Activated B cell treated with CpG ODN at 0.5 μM for 24 hours (primary cell): ENCODE results near the gene SREK1IP1. TPM values are rescaled to one million over a fixed set of nuclear protein-coding genes. Genes with fewer than 3 reads are reported as not detected.

Source experiments
- ATAC-seq: fragments of 200-7000 bp; cut with Tn5 transposase; one replicate; pipeline ENCODE4 v1.10.0; 2021; ENCODE audit warnings: low read depth, mild to moderate bottlenecking, moderate library complexity
- CTCF ChIA-PET: fragments of 350-600 bp; sonication (Branson Sonifier 250); formaldehyde crosslinking; loops from one replicate; lab custom pipeline; 2021; ENCODE audit warnings: antibody characterized with exemption; lab: Charles Lee
- POLR2A ChIA-PET: fragments of 350-600 bp; sonication (Branson Sonifier 250); formaldehyde crosslinking; loops from one replicate; lab custom pipeline; 2021; ENCODE audit warnings: antibody characterized with exemption; lab: Charles Lee
- DNase-seq: peaks from one replicate; pipeline ENCODE4 v3.0.0; 2022
- H3K27ac Mint-ChIP-seq: one replicate; pipeline ENCODE4 v1.8.0; 2020; ENCODE audit warnings: mixed read lengths
- H3K27me3 Mint-ChIP-seq: one replicate; pipeline ENCODE4 v1.8.0; 2021; ENCODE audit warnings: mixed read lengths
- H3K36me3 Mint-ChIP-seq: one replicate; pipeline ENCODE4 v1.8.0; 2021; ENCODE audit warnings: low read depth, mixed read lengths
- H3K4me1 Mint-ChIP-seq: one replicate; pipeline ENCODE4 v1.8.0; 2021; ENCODE audit warnings: mixed read lengths
- H3K4me3 Mint-ChIP-seq: one replicate; pipeline ENCODE4 v1.8.0; 2020; ENCODE audit warnings: mild to moderate bottlenecking, mixed read lengths
- H3K9me3 Mint-ChIP-seq: one replicate; pipeline ENCODE4 v1.8.0; 2020; ENCODE audit warnings: mixed read lengths
- intact Hi-C: fragments of 100-400 bp; cut with micrococcal nuclease; formaldehyde crosslinking; loops from one replicate; pipeline ENCODE4 v1.15.1; 2024
- total RNA-seq: library from RNA; stranded (reverse); gene quantifications from 2 replicates; pipeline ENCODE4 v1.2.3, GENCODE V29; 2022
- TF ChIP-seq, protein P1 (sequence below): fragments of 200-600 bp; IDR thresholded peaks from one replicate; pipeline ENCODE4 v1.8.0; 2022; ENCODE audit warnings: antibody characterized with exemption, mild to moderate bottlenecking

Gene SREK1IP1
- total RNA-seq, 1 donor from 2014 or later, result 21.7 TPM

DNA sequence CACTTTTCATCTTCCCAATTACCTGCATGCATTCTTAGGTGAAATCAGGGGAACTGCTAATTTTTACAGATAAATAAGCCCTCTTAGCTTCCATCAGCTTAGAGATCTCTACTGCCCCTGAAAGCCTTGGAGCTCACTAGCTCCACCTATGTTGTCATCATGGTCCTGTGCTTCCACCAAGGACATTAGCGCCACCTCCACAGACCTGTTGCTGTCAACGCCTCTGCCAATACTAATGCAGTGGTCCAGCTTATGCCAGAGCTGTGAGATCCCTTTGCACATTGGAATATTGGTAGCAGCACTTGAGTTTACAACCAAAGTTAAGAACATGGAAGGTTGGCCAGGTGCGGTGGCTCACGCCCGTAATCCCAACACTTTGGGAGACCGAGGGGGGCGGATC, 85.9 kb downstream of the SREK1IP1 start:
- H3K4me3 Mint-ChIP-seq, result no peak overlapping the region
- ChIA-PET CTCF (no interaction called here), POLR2A (no interaction called here)
- no peaks in the 10 kb centered on the region for H3K27me3 Mint-ChIP-seq
- DNase-seq, result no peak
- no peaks in the 10 kb centered on the region for H3K4me1 Mint-ChIP-seq
- ATAC-seq, result no peak
- TF ChIP-seq, protein P1, sequence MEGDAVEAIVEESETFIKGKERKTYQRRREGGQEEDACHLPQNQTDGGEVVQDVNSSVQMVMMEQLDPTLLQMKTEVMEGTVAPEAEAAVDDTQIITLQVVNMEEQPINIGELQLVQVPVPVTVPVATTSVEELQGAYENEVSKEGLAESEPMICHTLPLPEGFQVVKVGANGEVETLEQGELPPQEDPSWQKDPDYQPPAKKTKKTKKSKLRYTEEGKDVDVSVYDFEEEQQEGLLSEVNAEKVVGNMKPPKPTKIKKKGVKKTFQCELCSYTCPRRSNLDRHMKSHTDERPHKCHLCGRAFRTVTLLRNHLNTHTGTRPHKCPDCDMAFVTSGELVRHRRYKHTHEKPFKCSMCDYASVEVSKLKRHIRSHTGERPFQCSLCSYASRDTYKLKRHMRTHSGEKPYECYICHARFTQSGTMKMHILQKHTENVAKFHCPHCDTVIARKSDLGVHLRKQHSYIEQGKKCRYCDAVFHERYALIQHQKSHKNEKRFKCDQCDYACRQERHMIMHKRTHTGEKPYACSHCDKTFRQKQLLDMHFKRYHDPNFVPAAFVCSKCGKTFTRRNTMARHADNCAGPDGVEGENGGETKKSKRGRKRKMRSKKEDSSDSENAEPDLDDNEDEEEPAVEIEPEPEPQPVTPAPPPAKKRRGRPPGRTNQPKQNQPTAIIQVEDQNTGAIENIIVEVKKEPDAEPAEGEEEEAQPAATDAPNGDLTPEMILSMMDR, result no peak
- H3K36me3 Mint-ChIP-seq, result no peaks in the 10 kb centered on the region
- H3K9me3 Mint-ChIP-seq, result no peaks in the 10 kb centered on the region
- no peak overlapping the region for H3K27ac Mint-ChIP-seq
- intact Hi-C loops, result no loop called here

DNA sequence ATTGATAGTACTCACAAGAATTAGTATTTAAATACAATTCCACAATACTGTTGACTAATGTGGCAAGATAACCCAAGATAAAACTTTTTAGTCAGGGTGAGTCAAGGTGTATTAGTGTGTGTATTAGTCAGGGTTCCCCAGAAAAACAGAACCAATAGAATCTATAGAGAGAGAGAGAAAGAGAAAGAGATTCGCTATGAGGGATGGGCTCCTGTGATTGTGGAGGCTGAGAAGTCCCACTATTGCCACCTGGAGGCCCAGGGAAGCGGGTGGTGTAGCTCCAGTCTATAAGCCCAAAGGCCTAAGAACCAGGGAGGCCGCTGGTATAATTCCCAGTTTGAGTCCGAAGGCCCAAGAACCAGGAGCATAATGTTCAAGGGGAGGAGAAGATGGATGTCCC, 88.2 kb downstream of the SREK1IP1 start:
- DNase-seq (no peak), ATAC-seq (no peak)
- TF ChIP-seq, protein P1, result no peak
- ChIA-PET CTCF (no interaction called here), POLR2A (no interaction called here)
- Mint-ChIP-seq H3K27ac (no peak overlapping the region), H3K36me3 (no peaks in the 10 kb centered on the region), H3K4me1 (no peaks in the 10 kb centered on the region), H3K9me3 (no peaks in the 10 kb centered on the region), H3K27me3 (peaks cover 1% of the 10 kb centered on the region), H3K4me3 (no peak overlapping the region)
- intact Hi-C loops, result no loop called here

DNA sequence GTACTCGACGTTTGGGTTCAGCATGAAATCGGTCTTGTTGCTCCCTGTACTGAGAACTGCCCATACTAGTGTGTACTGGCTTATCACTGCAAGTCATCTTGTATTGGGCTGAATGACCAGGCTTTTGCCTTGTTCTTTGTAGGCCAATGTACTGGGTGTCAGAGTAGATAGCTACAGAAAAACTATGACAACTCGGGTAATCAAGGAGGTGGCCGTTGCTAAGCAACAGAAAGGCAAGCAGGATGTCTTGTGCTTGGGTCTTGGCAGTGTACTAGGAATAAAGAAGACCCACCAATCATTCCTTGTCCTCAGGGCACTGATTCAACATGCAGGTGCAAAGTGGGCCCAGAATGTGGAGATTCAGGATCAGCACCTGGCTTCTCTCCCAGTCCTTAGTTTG, 90.1 kb downstream of the SREK1IP1 start:
- Mint-ChIP-seq H3K4me1 (no peaks in the 10 kb centered on the region), H3K27ac (no peak overlapping the region), H3K9me3 (no peaks in the 10 kb centered on the region), H3K27me3 (peaks cover 1% of the 10 kb centered on the region), H3K4me3 (no peak overlapping the region), H3K36me3 (no peaks in the 10 kb centered on the region)
- intact Hi-C loops, result no loop called here
- no peak for DNase-seq
- TF ChIP-seq, protein P1, result no peak
- CTCF ChIA-PET, result no interaction called here
- POLR2A ChIA-PET, result no interaction called here
- ATAC-seq, result no peak

DNA sequence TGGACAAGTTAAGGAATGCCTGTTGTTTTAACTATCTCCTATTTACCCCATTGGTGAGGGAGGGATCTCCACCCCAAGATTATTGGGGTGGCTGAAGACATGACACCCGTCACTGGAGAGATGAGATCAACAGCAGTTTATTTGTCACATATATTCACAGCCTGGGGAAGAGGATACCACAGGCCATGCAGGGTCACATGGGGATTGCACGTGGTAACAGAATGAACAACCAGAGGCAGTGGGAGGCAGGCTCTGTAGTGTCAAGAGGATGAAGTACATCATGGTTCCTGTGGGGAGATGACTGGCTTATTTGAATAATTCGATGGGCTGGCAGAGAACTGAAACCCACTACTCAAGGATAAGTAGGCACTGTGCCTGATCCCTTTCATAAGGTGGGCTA, 96.8 kb downstream of the SREK1IP1 start:
- Mint-ChIP-seq H3K4me3 (no peak overlapping the region), H3K4me1 (no peaks in the 10 kb centered on the region), H3K36me3 (no peaks in the 10 kb centered on the region), H3K27ac (no peak overlapping the region), H3K9me3 (no peaks in the 10 kb centered on the region), H3K27me3 (peaks cover 5% of the 10 kb centered on the region)
- TF ChIP-seq, protein P1, result no peak
- DNase-seq (no peak), ATAC-seq (no peak)
- intact Hi-C loops, result no loop called here
- ChIA-PET CTCF (no interaction called here), POLR2A (no interaction called here)

DNA sequence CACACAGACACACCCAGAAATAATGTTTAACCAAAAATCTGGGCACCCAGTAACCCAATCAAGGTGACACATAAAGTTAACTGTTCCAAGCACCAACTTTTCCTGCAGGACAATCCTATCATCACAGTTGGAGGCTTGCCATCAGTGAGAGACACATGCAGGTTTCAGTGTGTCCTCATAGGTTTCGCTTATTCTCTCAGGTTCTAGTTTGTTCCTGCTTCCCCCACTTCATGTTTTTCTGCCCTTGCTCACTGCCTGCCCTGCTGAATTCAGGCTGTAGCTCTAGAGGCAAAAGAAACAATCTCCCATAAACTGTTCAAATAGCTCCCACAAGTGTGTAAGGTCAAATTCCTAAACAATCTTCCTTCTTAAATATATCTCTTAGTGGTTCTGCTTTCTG, 98.2 kb downstream of the SREK1IP1 start:
- CTCF ChIA-PET, result no interaction called here
- H3K36me3 Mint-ChIP-seq, result no peaks in the 10 kb centered on the region

More for the DNA sequence above, 98.2 kb downstream of the SREK1IP1 start:
- Mint-ChIP-seq H3K9me3 (no peaks in the 10 kb centered on the region), H3K4me3 (no peak overlapping the region), H3K27ac (no peak overlapping the region), H3K4me1 (no peaks in the 10 kb centered on the region), H3K27me3 (peaks cover 4% of the 10 kb centered on the region)
- ATAC-seq, result no peak
- POLR2A ChIA-PET, result no interaction called here
- intact Hi-C loops, result no loop called here
- TF ChIP-seq, protein P1, result no peak
- no peak for DNase-seq

Other genes starting within 250 kb of the SREK1IP1 start
- gene SHISAL2B, start 78.2 kb downstream of the SREK1IP1 start, total RNA-seq, result not detected in 2 replicates
- 28.9 and 29.2 TPM in 2 replicates for gene CWC27, start 239 bp upstream of the SREK1IP1 start, total RNA-seq